OCI-LY1 (cell line): ENCODE measurements around the gene AHI1.

Source experiments
- CTCF ChIP-seq: fragments of 200-600 bp; sonication (generic), shearing (Covaris generic); IDR thresholded peaks from 2 replicates; pipeline ENCODE4 v1.5.1; 2017; ENCODE audit warnings: mild to moderate bottlenecking, antibody characterized with exemption, low read length, moderate library complexity, mixed read lengths
- EZH2 ChIP-seq: fragments of 200-600 bp; sonication (generic), shearing (Covaris generic); IDR thresholded peaks from 2 replicates; pipeline ENCODE4 v1.8.0; 2017; ENCODE audit warnings: borderline replicate concordance, mixed run types, mild to moderate bottlenecking, antibody characterized with exemption, low read length, moderate library complexity, mixed read lengths

- no peak for TF ChIP-seq EZH2
- no peak for TF ChIP-seq CTCF
Measured at GRCh38 chr6:135283926-135284325, 213.6 kb downstream of the AHI1 start.
